LNCAP (cell line): ENCODE measurements around the gene PRSS50.

Experiments
- CTCF ChIP-seq: fragments of 450-650 bp; IDR thresholded peaks from 2 replicates; pipeline ENCODE4 v1.5.1; 2017; ENCODE audit warnings: mild to moderate bottlenecking

PRSS50 gene

GRCh38 chr3:46717447-46718231 lies at the start of gene PRSS50:
Gene PRSS50, minus strand, starts transcription at chr3:46717869. Its CDS starts 45 bp downstream, at chr3:46717824.
- peak; percentile 53 for TF ChIP-seq CTCF

GRCh38 chr3:46764206-46764605 lies 46.5 kb upstream of the PRSS50 start:
- TF ChIP-seq CTCF = no peak

GRCh38 chr3:46763178-46763577 lies 45.5 kb upstream of the PRSS50 start:
- no peak for TF ChIP-seq CTCF

- no peak for TF ChIP-seq CTCF
Observed at GRCh38 chr3:46759239-46760167, 41.8 kb upstream of the PRSS50 start.

- no peak for TF ChIP-seq CTCF
Observed at GRCh38 chr3:46756642-46757041, 39.0 kb upstream of the PRSS50 start.

- TF ChIP-seq CTCF = no peak
Observed at GRCh38 chr3:46755646-46756045, 38.0 kb upstream of the PRSS50 start.

- no peak for TF ChIP-seq CTCF
Observed at GRCh38 chr3:46750555-46751038, 32.9 kb upstream of the PRSS50 start.
